BE2C (cell line): ENCODE data around the gene NCS1.
A peak's percentile ranks its signal among the peaks of the same experiment; 100 is the strongest.

Source experiments
- DNase-seq: peaks from one replicate; pipeline ENCODE4 v3.0.0-alpha.2; 2020
- H3K27me3 ChIP-seq: fragments of 250-450 bp; sonication (Bioruptor Pico); 2 replicates; pipeline ENCODE4 v1.5.1; 2020; ENCODE audit warnings: mild to moderate bottlenecking
- H3K36me3 ChIP-seq: fragments of 250-450 bp; sonication (Bioruptor Pico); 2 replicates; pipeline ENCODE4 v1.5.1; 2020; ENCODE audit warnings: mild to moderate bottlenecking
- H3K4me1 ChIP-seq: fragments of 250-450 bp; sonication (Bioruptor Pico); 2 replicates; pipeline ENCODE4 v1.5.1; 2020
- H3K4me3 ChIP-seq: 2 replicates; pipeline ENCODE4 v1.5.1; 2011; ENCODE audit warnings: low read depth, low read length
- H3K9me3 ChIP-seq: fragments of 250-450 bp; sonication (Bioruptor Pico); 2 replicates; pipeline ENCODE4 v1.5.1; 2020
- TF ChIP-seq, protein P1 (sequence below): IDR thresholded peaks from 2 replicates; pipeline ENCODE4 v1.5.1; 2012; ENCODE audit warnings: mild to moderate bottlenecking, low read depth, low read length

NCS1 gene

DNA sequence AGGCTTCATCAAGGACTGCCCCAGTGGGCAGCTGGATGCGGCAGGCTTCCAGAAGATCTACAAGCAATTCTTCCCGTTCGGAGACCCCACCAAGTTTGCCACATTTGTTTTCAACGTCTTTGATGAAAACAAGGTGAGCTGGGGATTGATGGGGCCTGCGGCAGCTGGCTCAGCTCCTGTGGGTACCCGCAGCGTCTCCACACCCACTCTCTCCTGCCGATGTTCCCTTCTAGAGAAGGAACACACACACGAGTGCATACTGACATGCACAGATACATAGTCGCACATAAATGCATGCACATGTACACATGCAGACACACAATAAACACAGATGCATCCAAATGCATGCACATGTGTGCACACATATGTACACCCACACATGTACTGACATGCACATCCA lies 45.6 kb downstream of the NCS1 start:
- no peak for DNase-seq
- TF ChIP-seq, protein P1, sequence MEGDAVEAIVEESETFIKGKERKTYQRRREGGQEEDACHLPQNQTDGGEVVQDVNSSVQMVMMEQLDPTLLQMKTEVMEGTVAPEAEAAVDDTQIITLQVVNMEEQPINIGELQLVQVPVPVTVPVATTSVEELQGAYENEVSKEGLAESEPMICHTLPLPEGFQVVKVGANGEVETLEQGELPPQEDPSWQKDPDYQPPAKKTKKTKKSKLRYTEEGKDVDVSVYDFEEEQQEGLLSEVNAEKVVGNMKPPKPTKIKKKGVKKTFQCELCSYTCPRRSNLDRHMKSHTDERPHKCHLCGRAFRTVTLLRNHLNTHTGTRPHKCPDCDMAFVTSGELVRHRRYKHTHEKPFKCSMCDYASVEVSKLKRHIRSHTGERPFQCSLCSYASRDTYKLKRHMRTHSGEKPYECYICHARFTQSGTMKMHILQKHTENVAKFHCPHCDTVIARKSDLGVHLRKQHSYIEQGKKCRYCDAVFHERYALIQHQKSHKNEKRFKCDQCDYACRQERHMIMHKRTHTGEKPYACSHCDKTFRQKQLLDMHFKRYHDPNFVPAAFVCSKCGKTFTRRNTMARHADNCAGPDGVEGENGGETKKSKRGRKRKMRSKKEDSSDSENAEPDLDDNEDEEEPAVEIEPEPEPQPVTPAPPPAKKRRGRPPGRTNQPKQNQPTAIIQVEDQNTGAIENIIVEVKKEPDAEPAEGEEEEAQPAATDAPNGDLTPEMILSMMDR: no peak
- Histone ChIP-seq H3K27me3 (no peaks in the 10 kb centered on the region), H3K9me3 (no peaks in the 10 kb centered on the region), H3K4me3 (no peak overlapping the region), H3K36me3 (peaks cover 29% of the 10 kb centered on the region), H3K4me1 (peaks cover 40% of the 10 kb centered on the region)

DNA sequence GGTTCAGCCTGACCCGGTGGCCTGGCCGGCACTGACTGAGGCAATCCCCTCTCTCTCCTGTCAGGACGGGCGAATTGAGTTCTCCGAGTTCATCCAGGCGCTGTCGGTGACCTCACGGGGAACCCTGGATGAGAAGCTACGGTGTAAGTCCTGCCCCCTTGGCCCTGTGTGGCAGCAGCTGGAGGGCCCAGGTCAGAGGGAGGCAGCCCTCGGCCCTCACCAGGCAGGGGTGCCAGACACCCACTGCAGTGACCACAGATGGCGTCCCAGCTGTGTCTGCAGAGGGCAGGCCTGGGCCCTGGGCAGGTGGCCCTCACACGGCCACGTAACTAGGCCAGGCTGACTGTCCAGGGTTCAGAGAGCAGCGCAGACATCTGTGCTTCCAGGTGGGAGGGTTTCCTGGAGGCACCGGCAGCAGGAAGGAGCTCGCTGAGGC lies 47.5 kb downstream of the NCS1 start:
- Histone ChIP-seq H3K4me3 (no peak overlapping the region), H3K9me3 (no peaks in the 10 kb centered on the region), H3K27me3 (no peaks in the 10 kb centered on the region), H3K4me1 (peaks cover 27% of the 10 kb centered on the region), H3K36me3 (peaks cover 35% of the 10 kb centered on the region)
- DNase-seq: no peak
- TF ChIP-seq, protein P1: no peak

DNA sequence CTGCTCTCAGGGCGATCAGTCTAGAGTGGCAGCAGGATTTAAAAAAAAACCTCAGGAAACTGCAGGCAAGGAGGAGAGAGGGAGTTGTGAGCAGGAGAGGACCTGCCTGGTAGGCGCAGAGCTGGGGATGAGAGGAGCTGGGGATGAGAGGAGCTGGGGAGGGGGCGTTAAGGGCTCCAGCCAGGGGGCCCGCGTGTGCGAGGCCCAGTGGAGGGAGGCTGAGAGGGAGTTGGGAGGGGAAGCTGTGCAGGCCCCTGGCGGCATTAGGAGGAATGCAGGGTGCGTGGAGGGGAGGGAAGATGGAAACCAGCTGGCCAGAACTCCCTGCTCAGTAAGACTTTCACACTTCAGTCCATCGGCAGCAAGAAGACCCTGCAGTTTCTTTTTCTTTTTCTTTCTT lies 48.1 kb downstream of the NCS1 start:
- TF ChIP-seq, protein P1: peak; percentile 56
- Histone ChIP-seq H3K9me3 (no peaks in the 10 kb centered on the region), H3K36me3 (peaks cover 42% of the 10 kb centered on the region), H3K27me3 (no peaks in the 10 kb centered on the region), H3K4me3 (no peak overlapping the region), H3K4me1 (peaks cover 21% of the 10 kb centered on the region)
- DNase-seq: peak; percentile 72

DNA sequence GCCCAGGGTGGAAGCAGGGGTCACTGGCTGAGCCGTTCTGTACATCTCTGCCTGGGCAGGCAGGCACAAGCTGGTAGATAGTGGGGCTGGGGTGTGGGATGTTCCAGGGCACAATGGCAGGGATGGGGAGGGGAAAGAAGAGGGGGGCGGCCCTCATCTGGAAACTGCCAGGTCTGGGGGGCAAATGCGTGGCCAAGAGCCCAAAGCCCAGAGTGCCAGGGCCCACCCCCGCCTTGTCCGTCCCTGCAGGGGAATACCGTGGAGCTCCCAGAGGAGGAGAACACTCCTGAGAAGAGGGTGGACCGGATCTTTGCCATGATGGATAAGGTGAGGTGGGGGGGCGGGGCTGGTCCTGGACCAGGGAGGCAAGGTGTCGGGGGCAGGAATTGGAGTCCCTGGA lies 50.6 kb downstream of the NCS1 start:
- DNase-seq: no peak
- peaks cover 5% of the 10 kb centered on the region; the same call in 1 of the 2 replicates for H3K9me3 ChIP-seq
- no peaks in the 10 kb centered on the region for H3K27me3 ChIP-seq
- TF ChIP-seq, protein P1: no peak
- peaks cover 65% of the 10 kb centered on the region for H3K36me3 ChIP-seq
- H3K4me1 ChIP-seq: peaks cover 11% of the 10 kb centered on the region
- H3K4me3 ChIP-seq: no peak overlapping the region

DNA sequence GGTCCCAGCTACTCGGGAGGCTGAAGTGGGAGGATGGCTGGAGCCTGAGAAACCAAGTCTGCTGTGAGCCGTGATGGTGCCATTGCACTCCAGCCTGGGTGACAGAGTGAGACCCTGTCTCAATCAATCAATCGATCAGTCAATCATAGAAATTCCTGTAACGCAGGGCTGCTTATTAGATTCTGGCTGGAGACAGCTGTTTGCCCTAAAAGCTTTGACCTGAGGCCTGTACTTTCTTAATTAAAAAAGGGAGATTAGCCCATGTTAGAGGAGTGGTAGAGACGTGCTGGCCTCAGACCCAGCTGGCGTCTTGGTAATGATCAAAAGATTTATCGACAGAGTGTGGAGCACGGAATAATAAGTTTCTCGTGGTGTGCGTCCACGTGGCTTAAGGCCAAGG lies 52.9 kb downstream of the NCS1 start:
- H3K36me3 ChIP-seq: peaks cover 65% of the 10 kb centered on the region
- no peak overlapping the region for H3K4me3 ChIP-seq
- DNase-seq: no peak
- peaks cover 5% of the 10 kb centered on the region for H3K4me1 ChIP-seq
- TF ChIP-seq, protein P1: no peak
- peaks cover 5% of the 10 kb centered on the region for H3K9me3 ChIP-seq
- no peaks in the 10 kb centered on the region for H3K27me3 ChIP-seq

DNA sequence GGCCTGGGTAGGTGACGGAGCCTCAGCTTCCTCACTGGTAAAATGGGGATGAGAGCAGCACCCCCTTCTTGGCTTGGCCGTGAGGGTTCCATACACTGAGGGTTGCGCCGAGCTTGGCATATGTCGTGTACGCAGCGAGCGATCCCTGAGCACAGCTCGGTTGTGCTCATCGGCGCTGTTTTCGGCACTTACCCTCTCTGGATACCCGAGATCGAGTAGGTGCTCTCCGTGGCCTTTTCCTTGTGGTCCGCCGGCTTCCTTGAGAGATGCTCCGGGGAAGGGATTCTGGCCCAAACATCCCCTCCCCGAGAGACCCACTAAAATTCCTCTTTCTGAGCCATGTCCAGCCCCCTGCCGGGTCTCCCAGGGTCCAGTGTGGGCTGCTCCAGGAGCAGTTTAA lies 53.4 kb downstream of the NCS1 start:
- no peak for DNase-seq
- no peak overlapping the region for H3K4me3 ChIP-seq
- H3K27me3 ChIP-seq: no peaks in the 10 kb centered on the region
- H3K4me1 ChIP-seq: no peaks in the 10 kb centered on the region; the same call in 1 of the 2 replicates
- peaks cover 68% of the 10 kb centered on the region for H3K36me3 ChIP-seq
- peaks cover 5% of the 10 kb centered on the region for H3K9me3 ChIP-seq
- TF ChIP-seq, protein P1: no peak
